Measurements from ENCODE around the gene UPK3A.

DNA sequence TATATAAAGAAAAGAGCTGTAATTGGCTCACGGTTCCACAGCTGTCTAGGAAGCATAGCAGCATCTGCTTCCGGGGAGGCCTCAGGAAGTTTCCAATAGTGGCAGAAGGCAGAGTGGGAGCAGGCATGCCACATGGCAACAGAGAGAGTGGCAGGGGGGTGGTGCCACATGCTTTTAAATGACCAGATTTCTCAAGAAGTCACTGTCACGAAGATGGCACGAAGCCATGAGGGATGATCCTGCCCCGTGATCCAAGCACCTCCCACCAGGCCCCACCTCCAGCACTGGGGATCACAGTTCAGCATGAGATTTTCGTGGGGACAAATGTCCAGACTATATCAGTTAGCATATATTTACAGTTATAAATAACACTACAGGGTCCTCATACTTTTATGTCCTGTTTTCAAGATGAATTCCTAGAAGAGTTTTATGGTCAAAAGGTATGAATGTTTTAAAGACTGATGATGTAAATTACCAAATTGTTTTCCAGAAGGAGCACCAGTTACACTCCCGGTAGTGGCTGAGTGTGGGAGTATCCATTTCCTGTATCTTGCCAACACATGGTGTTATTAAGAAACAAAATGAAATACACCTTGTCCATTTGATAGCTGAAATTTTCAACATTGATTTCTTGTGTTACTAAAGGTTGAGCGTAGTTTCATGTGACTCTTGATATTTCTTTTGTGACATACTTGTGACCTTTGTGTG lies 44.2 kb downstream of the UPK3A start:
- TF ChIP-seq, protein P1, sequence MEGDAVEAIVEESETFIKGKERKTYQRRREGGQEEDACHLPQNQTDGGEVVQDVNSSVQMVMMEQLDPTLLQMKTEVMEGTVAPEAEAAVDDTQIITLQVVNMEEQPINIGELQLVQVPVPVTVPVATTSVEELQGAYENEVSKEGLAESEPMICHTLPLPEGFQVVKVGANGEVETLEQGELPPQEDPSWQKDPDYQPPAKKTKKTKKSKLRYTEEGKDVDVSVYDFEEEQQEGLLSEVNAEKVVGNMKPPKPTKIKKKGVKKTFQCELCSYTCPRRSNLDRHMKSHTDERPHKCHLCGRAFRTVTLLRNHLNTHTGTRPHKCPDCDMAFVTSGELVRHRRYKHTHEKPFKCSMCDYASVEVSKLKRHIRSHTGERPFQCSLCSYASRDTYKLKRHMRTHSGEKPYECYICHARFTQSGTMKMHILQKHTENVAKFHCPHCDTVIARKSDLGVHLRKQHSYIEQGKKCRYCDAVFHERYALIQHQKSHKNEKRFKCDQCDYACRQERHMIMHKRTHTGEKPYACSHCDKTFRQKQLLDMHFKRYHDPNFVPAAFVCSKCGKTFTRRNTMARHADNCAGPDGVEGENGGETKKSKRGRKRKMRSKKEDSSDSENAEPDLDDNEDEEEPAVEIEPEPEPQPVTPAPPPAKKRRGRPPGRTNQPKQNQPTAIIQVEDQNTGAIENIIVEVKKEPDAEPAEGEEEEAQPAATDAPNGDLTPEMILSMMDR (conservative IDR thresholded peaks at IDR 0.05; ENCODE audit: low read depth in 2 of 2), result no peak
- TF ChIP-seq, protein P2, sequence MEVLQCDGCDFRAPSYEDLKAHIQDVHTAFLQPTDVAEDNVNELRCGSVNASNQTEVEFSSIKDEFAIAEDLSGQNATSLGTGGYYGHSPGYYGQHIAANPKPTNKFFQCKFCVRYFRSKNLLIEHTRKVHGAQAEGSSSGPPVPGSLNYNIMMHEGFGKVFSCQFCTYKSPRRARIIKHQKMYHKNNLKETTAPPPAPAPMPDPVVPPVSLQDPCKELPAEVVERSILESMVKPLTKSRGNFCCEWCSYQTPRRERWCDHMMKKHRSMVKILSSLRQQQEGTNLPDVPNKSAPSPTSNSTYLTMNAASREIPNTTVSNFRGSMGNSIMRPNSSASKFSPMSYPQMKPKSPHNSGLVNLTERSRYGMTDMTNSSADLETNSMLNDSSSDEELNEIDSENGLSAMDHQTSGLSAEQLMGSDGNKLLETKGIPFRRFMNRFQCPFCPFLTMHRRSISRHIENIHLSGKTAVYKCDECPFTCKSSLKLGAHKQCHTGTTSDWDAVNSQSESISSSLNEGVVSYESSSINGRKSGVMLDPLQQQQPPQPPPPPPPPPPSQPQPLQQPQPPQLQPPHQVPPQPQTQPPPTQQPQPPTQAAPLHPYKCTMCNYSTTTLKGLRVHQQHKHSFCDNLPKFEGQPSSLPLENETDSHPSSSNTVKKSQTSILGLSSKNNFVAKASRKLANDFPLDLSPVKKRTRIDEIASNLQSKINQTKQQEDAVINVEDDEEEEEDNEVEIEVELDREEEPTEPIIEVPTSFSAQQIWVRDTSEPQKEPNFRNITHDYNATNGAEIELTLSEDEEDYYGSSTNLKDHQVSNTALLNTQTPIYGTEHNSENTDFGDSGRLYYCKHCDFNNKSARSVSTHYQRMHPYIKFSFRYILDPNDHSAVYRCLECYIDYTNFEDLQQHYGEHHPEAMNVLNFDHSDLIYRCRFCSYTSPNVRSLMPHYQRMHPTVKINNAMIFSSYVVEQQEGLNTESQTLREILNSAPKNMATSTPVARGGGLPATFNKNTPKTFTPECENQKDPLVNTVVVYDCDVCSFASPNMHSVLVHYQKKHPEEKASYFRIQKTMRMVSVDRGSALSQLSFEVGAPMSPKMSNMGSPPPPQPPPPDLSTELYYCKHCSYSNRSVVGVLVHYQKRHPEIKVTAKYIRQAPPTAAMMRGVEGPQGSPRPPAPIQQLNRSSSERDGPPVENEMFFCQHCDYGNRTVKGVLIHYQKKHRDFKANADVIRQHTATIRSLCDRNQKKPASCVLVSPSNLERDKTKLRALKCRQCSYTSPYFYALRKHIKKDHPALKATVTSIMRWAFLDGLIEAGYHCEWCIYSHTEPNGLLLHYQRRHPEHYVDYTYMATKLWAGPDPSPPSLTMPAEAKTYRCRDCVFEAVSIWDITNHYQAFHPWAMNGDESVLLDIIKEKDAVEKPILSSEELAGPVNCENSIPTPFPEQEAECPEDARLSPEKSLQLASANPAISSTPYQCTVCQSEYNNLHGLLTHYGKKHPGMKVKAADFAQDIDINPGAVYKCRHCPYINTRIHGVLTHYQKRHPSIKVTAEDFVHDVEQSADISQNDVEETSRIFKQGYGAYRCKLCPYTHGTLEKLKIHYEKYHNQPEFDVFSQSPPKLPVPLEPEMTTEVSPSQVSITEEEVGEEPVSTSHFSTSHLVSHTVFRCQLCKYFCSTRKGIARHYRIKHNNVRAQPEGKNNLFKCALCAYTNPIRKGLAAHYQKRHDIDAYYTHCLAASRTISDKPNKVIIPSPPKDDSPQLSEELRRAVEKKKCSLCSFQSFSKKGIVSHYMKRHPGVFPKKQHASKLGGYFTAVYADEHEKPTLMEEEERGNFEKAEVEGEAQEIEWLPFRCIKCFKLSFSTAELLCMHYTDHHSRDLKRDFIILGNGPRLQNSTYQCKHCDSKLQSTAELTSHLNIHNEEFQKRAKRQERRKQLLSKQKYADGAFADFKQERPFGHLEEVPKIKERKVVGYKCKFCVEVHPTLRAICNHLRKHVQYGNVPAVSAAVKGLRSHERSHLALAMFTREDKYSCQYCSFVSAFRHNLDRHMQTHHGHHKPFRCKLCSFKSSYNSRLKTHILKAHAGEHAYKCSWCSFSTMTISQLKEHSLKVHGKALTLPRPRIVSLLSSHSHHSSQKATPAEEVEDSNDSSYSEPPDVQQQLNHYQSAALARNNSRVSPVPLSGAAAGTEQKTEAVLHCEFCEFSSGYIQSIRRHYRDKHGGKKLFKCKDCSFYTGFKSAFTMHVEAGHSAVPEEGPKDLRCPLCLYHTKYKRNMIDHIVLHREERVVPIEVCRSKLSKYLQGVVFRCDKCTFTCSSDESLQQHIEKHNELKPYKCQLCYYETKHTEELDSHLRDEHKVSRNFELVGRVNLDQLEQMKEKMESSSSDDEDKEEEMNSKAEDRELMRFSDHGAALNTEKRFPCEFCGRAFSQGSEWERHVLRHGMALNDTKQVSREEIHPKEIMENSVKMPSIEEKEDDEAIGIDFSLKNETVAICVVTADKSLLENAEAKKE (CRISPR knock-in tag; IDR thresholded peaks at IDR 0.05), result no peak
- TF ChIP-seq EZH2phosphoT487 (IDR thresholded peaks at IDR 0.05; ENCODE audit: unreplicated experiment) (no peak), JUNB (IDR thresholded peaks at IDR 0.05; ENCODE audit: unreplicated experiment) (no peak)
- TF ChIP-seq, protein P3, sequence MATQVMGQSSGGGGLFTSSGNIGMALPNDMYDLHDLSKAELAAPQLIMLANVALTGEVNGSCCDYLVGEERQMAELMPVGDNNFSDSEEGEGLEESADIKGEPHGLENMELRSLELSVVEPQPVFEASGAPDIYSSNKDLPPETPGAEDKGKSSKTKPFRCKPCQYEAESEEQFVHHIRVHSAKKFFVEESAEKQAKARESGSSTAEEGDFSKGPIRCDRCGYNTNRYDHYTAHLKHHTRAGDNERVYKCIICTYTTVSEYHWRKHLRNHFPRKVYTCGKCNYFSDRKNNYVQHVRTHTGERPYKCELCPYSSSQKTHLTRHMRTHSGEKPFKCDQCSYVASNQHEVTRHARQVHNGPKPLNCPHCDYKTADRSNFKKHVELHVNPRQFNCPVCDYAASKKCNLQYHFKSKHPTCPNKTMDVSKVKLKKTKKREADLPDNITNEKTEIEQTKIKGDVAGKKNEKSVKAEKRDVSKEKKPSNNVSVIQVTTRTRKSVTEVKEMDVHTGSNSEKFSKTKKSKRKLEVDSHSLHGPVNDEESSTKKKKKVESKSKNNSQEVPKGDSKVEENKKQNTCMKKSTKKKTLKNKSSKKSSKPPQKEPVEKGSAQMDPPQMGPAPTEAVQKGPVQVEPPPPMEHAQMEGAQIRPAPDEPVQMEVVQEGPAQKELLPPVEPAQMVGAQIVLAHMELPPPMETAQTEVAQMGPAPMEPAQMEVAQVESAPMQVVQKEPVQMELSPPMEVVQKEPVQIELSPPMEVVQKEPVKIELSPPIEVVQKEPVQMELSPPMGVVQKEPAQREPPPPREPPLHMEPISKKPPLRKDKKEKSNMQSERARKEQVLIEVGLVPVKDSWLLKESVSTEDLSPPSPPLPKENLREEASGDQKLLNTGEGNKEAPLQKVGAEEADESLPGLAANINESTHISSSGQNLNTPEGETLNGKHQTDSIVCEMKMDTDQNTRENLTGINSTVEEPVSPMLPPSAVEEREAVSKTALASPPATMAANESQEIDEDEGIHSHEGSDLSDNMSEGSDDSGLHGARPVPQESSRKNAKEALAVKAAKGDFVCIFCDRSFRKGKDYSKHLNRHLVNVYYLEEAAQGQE (IDR thresholded peaks at IDR 0.05; ENCODE audit: unreplicated experiment), result no peak

All from GM23338 (cell line).